HG03108 (cell line): Measurements from ENCODE around the gene CHST15.

Source experiments
- ATAC-seq: cut with Tn5 transposase; IDR thresholded peaks from one replicate; pipeline ENCODE4 v1.9.1; 2021; ENCODE audit warnings: moderate library complexity; ENCODE audit not compliant: unreplicated experiment

CHST15 gene

DNA sequence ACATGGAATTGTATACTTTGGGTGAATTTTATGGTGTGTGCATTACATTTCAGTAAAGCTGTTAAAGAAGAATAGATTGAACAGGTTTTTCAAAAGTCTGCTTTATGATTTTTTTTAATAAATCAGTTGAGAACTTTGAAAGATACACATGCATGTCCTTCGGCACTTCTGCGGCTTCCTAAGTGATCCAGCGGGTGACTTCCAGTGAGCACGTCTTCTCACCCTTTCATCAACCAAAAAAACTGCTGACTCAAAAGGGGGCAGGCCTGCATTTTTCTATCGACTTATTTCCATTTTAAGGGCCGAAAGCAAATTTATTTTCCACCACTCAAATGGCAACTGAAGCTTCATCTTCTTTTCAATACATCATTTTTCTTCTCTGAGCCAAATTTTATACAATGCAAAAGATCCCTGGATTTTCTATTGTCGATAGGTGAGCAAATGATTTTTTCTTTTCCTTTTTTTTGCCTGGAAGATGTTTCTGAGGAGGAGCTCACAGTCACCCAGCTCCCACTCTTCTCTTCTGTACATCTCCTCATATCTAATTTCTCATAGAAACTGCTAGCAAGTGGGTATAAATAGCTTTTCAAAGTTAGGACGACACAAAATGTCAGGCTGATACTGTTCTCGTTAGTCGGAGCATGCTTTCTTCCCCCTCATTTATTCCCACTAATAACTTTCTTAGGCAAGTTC is 10.2 kb downstream of the CHST15 start:
- no peak for ATAC-seq

DNA sequence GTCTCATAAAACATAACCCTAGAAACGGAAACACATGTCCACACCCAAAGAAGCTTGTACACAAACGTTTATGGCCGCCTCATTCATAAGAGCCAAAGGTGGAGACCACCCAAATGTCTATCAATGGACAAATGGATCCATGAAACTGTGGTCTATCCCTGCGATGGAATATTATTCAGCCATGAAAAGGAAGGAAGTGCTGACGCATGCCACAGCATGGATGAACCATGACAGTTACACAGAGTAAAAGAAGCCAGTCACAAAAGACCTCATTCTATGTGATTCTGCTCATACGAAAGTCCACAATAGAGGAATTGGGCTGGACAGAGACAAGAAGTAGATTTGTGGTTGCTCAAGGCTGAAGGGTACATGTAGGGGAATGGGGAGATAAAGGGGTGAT is 10.8 kb downstream of the CHST15 start:
- ATAC-seq: no peak

DNA sequence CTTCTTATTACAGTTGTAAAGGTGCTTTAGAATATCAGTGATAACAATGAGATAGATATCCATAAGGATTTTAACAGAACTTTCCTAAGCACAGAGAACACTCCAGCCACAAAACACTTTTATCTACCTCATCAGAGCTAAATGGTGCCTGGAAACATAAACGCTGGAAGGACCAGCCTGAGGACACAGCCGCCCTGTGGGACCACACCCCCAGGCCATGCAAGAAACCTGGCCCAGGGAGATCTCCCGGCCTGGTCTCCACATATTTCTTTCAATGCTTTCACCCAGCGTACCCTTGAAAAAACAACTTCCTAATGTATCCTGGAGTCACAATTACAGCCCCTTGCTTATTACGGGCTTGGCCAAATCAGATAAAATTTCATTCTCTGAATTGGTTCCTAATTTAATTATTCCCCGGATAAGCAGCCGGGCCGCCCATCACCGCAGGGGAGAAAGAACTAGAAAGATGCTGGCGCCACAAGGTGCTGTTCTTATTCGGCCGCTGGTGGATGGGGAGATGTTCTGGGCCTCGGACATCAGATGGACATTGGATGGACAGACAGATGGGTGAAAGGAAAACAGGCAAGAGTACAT is 11.8 kb downstream of the CHST15 start:
- ATAC-seq: no peak

DNA sequence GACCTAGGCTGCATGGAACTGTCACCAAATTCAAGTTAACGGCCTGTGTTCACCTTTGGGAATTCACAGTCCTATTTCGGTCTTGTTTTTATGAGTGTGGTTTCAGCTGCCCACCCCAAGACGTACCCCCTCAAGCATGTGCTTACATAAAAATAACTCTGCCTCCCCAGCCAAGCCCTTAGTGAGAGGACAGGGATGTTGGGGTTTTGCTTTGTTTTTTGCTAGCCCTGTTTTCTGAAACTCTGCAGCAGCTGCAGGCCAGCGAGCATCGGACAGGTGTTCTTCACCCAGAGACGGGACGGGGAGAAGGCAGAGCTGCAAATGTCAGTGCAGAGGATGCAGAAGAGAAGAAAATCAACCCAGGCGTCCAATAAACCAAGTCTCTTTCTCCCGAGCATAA is 13.5 kb downstream of the CHST15 start:
- no peak for ATAC-seq

DNA sequence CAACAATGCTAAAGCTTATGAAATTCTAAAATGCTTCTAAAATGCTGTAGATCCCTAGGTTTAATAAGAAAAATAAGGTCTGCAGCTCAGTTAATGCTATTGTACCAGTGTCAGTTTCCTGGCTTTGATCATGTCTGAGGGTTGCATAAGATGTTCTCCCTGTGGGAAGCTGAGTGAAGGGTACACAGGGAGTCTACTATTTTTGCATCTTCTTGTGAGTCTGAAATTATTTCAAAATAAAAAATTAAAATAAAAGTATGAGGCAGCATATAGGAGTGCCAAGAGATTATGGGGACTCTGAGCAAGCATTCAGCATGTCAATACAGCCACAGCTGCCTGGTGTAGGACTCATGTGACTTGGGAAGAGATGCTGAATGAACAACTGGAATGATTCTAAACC is 14.7 kb downstream of the CHST15 start:
- no peak for ATAC-seq

DNA sequence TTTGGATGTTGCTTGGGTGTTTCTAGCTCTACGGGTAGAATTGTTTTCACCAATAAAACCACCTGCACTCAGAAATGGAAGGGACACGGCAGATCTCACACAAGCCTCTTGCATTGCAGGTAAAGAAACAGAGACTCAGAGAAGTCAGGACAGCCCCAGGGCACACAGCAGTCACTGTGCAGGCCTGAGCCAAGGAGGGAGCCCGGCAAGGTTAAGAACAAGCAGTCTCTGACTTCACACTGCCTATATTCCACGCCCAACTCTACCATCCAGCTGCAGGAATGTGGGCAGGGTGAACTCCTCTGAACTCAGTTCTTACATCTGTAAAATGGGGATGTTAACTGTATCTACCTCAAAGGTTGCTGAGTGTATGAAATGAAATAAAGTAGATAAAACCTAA is 15.4 kb downstream of the CHST15 start:
- ATAC-seq: no peak

DNA sequence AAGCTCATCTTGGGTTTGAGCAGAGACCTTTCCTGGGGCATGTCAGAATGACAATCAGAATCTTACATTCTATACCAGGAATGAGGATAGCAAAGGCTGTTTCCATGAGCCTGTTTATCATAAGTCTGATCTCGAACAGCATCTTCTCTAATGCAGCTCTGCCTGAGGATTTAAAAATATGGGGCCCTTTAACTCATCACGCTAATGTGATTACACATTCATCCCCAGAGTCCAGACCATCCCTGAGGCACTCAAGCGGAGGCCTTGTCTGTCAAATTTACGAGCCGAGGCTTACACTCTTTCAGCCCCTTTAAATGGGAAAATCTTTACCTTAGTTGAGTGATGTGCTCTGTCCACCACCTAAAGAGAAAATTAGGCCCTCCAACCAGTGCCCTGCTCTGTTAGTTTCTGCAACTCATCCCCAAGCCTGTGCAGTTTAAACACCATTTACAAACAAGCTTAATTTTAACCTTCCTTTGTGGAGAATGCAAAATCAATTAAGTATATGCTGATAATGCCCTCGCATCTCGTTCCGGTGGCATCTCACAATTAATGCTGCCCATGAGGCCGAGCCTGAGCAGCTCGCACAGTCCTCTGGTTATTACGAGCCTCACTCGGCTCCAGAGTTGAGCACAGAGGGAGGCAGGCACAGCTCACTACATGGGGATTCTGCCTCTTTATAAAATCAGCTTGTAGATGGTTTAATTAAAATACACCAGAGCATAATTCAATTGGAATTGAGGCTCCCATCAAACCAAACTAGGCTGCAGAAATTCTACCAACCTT is 16.0 kb downstream of the CHST15 start:
- no peak for ATAC-seq

DNA sequence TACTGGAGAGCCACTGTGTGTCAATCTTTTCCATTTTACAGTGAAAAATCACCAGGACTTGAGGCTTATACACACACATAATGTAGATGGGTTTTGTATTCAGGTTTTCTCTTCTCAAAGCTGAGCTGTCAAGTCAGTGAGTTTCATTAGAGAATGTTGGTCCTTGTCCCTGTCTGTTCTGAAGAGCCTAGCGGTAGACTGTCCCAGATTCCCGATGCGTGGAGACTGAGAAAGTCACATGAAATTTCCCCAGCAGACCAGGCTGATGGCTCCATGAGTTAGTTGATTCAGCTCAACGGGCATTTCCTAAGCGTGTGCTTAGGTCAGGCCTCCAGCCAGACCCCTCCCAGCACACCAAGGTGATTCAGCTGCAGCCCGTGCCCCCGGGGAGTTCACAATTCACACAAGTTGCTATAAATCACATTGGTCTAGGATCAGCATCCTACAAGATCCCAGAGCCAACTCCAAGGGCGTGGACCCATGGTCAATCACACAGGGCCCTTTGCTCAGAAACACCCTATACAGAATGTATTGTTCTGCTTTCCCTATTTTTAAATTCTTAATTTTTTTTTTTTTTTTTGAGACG is 17.2 kb downstream of the CHST15 start:
- ATAC-seq: no peak

DNA sequence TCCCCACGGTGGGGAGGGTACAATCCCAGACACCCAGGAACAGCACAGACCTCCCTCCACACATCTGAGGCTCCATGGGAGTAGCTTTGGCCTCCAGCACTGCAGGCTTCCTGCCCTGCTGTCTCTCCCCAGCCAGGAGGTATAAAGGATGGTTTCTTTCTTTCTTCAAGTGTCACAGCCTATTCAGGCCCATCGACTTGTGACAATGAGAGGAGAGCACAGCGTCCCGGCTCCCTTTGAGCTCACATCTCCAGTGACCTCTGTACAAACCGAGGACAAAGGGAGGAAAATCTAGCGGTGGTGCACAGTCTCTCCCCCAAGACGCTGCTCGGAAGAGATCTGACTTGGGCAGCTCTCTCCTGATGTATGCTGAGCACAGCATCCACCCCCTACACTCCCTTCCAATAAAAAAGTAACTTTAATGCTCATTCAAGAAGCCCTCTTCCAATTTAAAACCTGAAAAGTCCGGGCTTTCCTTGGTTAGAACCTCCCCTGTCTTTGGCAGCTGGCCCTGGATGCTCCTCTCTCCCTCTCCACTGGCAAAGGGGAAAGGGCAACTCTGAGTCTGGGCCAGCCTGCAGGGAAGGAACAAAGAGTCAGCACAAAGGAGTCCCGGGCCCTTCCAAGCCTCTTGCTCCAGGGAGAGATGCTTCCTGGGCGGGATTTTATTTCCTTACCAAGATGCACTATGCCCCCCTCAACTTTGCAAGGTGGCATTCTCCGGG is 18.0 kb downstream of the CHST15 start:
- ATAC-seq: no peak

DNA sequence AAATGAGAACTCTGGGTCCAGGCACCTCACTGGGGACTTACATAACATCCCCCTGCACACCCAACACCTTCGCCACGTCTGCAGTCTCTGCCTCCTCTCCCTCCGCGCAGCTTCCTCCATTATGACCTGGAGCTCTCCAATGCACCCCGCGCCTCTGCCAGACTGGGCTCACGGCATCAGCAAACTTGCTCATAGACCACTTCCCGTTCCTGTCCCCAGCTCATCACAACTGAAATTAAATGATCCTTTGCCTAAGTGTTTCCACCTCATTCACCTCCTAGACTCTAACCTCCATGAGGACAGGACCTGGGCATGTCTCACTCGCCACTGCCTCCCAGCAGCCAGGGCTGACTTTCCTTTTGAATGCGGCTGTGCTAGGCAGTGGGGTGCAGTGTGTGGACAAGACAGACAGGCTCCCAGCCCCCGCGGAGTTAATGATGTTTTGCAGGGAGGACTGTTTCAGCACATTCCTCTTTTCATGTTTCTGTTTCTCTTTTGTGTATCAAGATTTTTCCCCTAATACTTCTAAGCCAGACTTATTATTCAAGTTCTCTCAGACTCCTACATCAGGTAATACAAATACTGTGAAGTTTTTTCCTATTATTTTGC is 18.8 kb downstream of the CHST15 start:
- no peak for ATAC-seq

DNA sequence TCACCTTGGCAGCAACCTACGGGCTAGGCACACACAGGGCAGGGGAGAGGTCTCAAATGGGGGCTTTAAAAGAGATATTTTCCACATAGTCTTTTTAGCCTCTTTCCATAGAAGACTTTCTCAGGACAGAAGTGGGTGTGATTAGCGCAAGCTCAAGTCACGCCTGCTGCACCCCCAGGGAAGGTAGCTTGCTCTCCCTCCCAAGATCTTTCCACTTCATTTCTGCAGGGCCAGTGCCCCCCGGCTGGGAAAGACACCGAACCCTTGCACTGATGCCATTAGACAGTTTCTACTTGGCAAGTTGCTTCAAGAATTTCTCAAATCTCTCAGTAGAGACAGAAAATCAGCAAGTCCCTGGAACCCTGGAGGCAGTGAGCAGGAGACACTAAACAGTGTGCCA is 19.4 kb downstream of the CHST15 start:
- ATAC-seq: no peak

DNA sequence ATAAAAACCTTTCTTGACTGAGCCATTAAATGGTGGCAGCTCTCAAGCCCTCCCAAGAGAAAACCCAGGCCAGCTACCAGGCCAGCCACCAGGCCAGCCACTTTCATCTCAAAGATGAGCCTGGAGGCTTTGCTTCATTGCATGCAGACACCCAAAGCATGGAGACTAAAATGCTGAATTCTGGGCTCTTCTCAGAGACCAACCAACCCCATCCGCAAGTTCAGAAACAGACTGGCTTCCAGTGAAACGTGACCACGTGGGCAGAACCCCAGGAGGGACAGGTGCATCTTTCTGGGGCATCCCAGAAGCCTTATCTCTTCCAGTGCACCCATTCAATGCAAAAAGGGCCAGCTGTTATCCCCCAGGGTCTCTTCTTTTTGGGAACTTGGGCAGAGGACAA is 20.9 kb downstream of the CHST15 start:
- ATAC-seq: no peak

DNA sequence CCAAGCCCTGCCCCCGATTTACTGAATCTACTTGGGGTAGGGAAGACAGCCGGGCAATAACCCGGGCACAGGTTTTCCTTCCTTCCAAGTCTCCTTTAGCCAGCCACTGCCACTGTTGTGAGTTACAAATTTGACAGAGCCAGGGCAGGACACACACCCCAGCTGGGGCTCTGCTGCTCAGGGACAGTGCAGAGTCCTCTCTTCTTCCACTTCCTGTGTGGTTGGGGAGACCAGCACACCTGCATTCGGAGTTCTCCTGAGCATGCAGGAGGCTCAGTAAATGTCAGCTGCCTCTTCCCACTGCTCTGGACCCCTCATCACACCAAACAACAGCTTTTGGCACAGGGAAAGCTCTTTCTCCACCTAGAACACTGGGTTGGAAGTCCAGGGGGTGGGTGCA is 21.3 kb downstream of the CHST15 start:
- peak; percentile 85 for ATAC-seq

DNA sequence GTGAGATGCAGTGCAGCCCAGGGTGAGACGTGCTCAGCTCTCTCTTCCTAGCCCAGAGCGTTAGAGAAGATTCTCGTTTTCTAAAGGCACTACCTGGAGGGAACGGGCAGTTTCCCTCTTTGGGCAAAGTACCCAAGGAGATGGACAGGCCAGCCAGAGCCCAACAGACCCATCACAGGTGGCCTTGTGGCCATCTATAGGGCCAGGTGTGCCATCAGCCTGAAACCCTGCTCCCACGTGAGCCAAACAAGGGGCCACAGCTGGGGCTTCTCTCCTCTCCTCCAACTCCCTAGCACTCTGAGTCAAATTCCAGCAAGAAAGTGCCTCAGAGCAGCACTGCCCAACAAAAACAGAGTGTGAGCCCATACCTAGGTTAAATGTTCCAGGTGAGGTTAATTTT is 22.3 kb downstream of the CHST15 start:
- ATAC-seq: no peak

DNA sequence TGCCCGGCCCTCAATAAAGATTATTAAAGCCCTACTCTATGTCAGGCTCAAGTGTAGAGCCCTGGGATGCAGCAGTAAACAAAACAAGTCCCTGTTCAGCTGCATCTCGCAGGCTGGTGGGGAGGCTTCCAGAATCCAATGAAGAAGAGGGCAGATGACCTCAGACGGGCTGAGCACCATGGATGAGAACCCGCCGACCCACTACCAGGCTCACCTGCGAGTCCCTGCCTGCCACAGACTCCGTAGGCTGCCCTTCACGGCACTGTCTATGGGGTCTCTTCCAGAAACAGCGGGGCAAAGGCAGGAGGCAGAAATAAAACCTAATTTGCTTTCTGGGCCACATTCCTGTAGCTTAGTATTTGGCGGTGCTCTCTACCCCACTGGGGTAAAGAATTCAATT is 22.7 kb downstream of the CHST15 start:
- ATAC-seq: no peak

DNA sequence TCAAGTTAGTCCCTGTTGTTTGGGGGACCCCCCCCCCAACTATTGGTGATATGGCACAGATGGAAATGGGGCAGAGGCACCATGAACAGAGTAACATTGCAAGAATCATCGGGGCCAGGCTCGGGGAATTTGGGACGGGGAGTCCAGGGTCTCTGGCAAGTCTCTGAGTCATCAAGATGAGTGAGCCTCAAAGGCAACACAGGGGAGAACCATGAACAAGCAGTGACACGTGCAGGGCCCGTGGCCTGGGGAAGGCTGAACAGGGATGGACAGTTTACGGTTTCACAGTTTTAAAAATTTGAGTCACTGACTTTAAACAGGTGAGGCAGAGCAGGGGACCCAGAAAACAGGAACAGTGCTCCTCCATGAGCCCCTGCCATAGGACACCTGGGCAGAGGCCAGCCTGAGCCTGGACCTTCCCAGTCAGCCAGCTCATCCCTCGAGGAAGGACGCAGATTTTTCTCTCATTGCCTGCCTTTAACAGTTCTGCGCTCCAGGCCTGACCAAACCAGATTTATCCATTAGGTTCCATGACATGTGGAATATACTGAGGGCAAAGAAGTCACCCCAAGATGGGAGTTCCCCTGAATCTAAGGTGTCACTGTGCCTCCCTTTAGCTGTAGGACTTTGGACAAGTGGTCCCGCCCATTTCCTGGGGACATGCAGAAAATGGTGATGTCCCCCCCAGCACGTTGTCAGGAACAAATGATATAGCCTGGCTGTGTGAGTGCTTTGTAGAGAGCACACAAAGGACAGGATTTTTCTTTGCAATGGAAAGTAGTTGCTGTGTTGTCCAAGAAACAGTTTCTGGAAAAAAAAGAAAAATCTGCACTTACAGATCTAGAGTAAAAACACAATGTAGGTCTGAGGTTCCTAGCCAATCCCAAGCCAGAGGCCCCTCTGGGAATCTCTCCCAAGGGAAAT is 23.8 kb downstream of the CHST15 start:
- no peak for ATAC-seq

DNA sequence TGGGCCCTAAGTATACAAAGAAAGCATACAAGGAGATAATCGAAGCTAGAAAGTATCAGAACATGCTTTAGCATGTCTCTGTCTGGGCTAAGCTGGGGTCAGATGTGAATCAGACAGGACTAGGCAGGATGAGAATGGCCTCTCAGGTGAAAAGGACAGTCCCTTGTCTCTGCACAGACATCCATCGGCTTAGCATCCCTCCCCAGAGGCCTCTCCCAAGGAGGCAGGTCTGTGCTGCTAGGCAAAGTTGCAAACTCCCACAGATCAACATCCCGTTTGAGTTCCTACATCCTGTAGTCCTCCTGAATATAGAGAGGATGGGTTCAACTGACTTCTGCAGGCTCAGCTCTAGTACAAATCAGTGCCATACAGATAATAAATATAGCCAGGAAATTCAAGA is 24.5 kb downstream of the CHST15 start:
- no peak for ATAC-seq

DNA sequence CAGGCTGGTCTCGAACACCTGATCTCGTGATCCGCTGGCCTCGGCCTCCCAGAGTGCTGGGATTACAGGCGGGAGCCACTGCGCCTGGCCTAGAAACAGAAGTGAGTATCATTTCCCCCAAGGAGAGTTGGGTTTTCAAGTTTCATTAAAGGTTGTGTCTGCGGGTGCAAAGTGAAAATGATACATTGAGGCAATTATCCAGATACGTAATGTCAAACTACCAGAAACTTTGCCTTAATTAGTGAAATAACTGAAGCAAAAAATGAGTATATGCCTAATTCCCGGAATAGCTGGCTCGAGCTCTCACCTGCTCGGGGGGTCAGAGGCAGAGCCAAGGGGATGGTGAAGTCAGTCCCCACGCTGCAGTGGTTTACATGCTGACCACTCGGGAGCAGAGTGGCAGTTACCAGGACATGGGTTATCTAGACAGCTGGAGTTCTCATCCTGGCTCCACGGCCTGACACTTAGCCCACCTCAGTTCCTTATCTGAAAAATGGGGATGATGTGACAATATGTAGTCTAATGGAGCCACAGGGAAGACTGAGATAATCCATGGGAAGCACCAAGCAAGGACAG is 25.5 kb downstream of the CHST15 start:
- ATAC-seq: no peak
